SKM-1 (cell line): ENCODE measurements around the gene JARID2.

Experiments
- DNase-seq: peaks from one replicate; lab custom pipeline; 2025; ENCODE audit not compliant: unreplicated experiment; lab: John Stamatoyannopoulos, UW

The JARID2 gene

GRCh38 chr6:15246666-15247499, 1.0 kb downstream of the JARID2 start:
- no peak for DNase-seq

GRCh38 chr6:15247500-15248450, 1.9 kb downstream of the JARID2 start:
- DNase-seq, result no peak

- DNase-seq, result peak; percentile 82
Observed at GRCh38 chr6:15248451-15249370, 2.8 kb downstream of the JARID2 start.

- no peak for DNase-seq
Observed at GRCh38 chr6:15249371-15250019, 3.6 kb downstream of the JARID2 start.

- DNase-seq, result no peak
Observed at GRCh38 chr6:15250187-15251168, 4.6 kb downstream of the JARID2 start.

- DNase-seq, result no peak
Observed at GRCh38 chr6:15252195-15252594, 6.3 kb downstream of the JARID2 start.

GRCh38 chr6:15253203-15254022, 7.5 kb downstream of the JARID2 start:
- no peak for DNase-seq

GRCh38 chr6:15254070-15254975, 8.5 kb downstream of the JARID2 start:
- DNase-seq, result no peak

GRCh38 chr6:15255481-15255880, 9.6 kb downstream of the JARID2 start:
- DNase-seq, result no peak

GRCh38 chr6:15255909-15256395, 10.1 kb downstream of the JARID2 start:
- DNase-seq, result no peak

- no peak for DNase-seq
Observed at GRCh38 chr6:15256538-15257271, 10.8 kb downstream of the JARID2 start.

- no peak for DNase-seq
Observed at GRCh38 chr6:15257357-15258132, 11.7 kb downstream of the JARID2 start.

- no peak for DNase-seq
Observed at GRCh38 chr6:15259766-15260098, 13.9 kb downstream of the JARID2 start.

GRCh38 chr6:15260099-15260821, 14.4 kb downstream of the JARID2 start:
- no peak for DNase-seq

- DNase-seq, result no peak
Observed at GRCh38 chr6:15263780-15264374, 18.0 kb downstream of the JARID2 start.
